Endometrial microvascular endothelial cells (primary cell): ENCODE data around the gene IL2. TPM values are rescaled to one million over a fixed set of nuclear protein-coding genes. Genes with fewer than 3 reads are reported as not detected.

ENCODE experiments used
- in situ Hi-C: cut with HindIII; loops from 2 replicates; pipeline ENCODE4 v1.10.0; 2017; ENCODE audit warnings: low sequenced_read_pairs, low pct_unique_long_range_greater_than_20kb; ENCODE audit errors: inconsistent ontology term
- total RNA-seq: library from RNA; depleted of rRNA; stranded (reverse); fragments of >200 nt; gene quantifications from one replicate; pipeline ENCODE4 v1.2.3, GENCODE V29; 2015; ENCODE audit errors: inconsistent ontology term

Gene IL2
- total RNA-seq, 1 donor from 2014 or later, result not detected

DNA sequence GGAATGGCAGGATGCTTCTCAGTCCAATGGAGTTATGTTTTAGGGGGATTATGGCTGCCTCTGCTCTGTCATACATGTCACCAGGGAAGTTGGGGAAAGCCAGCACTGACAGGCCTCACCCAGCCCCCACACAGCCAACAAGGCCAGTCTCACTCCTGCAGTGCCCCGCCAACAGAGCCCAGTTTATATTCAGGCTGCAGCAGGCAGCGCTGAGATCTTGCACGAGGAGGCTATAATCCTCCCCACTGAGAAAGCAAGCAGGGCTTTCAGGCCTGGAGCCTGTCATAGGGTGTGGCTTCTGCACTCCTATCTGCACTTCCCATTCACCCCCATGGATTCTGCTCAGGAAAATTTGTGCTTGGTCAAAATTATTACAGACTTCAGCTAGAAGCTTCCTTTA is 52.7 kb downstream of the IL2 start:
- in situ Hi-C loops, result no loop called here

Other genes starting within 250 kb of the IL2 start
- not detected for gene ADAD1, start 77.7 kb downstream of the IL2 start, total RNA-seq
- not detected for gene IL21, start 164.3 kb upstream of the IL2 start, total RNA-seq